GM03348 (cell line): Measurements from ENCODE around the gene TFPT.

Experiments
- DNase-seq: peaks from one replicate; pipeline ENCODE4 v3.0.0; 2012; ENCODE audit warnings: low spot score

The TFPT gene, protein sequence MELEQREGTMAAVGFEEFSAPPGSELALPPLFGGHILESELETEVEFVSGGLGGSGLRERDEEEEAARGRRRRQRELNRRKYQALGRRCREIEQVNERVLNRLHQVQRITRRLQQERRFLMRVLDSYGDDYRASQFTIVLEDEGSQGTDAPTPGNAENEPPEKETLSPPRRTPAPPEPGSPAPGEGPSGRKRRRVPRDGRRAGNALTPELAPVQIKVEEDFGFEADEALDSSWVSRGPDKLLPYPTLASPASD

DNA sequence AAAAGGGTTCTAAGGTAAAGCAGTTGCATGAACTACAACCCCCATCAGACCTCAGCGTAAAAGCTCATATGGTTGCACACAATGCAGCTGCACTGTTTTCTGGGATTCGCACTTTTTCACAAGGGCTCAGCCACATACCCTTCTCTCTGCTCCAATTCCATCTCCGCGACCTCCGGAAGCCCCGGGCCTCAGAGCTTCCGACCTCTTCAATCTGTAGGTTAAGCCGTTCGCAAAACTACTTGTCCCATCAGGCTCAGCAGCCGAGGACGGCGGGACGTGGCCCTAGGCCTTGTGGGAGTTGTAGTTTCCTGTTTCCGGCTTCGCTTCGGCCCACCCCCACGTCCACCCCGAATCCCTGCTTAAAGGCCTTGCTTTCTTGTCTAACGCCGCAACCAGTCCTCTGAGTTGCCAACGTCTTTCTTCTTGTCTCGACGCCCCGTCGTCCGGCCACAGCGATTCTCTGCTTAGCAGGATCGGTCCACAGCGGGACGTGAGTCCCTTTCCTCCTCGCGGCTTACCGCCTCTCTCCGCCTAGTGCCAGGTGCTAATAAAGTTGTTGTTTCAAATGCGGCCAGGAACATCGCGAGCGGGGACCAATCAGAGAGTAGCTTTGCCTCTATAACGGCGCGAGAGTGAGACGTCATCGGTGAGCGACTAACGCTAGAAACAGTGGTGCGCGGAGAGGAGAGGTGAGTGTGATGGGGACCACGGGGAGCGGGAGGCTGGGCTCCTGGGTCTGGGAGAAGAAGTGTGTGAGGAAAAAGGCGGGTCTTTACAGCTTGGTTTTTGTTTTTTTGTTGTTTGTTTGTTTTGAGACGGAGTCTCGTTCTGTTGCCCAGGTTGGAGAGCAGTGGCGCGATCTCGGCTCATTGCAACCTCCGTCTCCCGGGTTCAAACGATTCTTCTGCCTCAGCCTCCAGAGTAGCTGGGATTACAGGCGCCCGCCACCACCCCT lies at the start of gene TFPT, which contains the start of gene PRPF31:
Gene TFPT, minus strand, starts transcription at position 549 of the 955 bp plus-strand sequence. Its CDS starts 388 bp downstream, at position 161.
Gene PRPF31, plus strand, starts transcription at position 646 of the 955 bp plus-strand sequence. CDS start 2,525 bp downstream, outside the sequence.
- DNase-seq, result peak; percentile 97

DNA sequence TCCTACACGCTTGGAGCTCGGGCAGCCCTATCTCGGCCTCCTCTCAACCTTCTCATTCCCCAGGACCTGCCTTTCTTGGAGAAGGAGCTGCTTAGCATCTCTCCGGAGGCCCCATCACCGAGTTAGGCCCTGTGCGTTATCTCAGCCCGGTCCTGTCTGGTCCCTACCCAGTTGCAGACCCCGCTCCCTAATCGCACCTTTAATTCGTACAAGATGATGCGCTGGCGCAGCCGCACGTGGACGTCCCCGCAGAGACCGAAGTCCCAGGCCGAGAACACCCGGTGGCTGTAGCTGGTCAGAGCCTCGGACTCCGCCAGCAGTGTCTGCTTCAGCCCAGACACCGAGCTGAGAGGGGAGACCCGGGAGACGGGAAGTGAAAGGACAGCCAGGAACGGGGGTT lies 49.8 kb upstream of the TFPT start:
- DNase-seq, result no peak

DNA sequence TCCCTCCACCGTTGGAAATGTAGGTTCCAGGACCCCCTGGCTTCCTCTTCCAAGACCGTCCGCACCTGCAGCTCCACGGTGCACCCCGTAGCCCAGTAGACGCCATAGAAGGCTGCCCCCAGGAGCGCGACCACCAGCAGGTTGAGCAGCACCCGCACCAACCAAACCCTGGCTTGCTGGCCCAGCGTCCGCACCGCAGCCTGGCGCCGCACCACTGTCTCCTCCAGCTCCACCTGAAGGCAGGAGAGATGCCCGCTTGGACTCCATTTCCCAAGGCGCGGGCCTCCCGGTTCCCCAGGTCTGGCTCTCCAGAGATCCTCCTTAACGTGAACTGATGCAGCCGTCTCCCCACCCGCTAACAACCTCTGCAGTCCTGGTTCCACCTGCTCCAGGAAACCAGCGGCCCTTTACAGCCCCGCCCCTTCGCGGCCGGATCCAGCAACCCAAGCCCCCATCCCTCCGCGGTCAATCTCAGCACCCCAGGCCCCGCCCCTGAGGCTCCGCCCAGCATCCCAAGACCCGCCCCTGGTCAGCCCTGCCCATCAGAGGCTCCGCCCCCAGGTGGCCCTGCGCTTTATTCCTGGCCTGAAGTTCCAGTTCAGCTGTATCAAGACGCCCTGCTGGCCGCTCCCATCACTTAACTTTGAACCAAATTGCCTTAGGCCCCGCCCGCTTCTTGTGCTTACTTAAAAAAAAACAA lies 49.1 kb upstream of the TFPT start:
- peak; percentile 63 for DNase-seq

DNA sequence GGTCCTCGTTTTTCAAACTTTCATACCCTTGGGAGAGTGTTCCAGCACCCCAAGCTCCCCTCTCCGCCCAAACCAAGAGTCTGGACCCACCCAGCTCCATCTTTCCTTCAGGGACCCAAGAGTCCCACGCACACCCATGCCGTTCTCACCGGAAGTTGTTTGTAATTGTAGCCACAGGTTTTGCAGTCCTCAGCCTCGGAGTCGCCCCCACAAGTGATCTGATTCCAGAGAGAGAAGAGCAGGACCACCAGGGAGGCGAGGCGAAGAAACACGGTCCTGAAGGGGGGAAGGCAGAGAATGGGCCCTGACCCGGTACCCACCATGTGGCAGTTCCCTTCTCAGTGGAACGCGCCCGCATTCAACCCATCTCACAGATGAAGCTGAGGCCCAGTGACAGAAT lies 47.4 kb upstream of the TFPT start:
- DNase-seq, result no peak

DNA sequence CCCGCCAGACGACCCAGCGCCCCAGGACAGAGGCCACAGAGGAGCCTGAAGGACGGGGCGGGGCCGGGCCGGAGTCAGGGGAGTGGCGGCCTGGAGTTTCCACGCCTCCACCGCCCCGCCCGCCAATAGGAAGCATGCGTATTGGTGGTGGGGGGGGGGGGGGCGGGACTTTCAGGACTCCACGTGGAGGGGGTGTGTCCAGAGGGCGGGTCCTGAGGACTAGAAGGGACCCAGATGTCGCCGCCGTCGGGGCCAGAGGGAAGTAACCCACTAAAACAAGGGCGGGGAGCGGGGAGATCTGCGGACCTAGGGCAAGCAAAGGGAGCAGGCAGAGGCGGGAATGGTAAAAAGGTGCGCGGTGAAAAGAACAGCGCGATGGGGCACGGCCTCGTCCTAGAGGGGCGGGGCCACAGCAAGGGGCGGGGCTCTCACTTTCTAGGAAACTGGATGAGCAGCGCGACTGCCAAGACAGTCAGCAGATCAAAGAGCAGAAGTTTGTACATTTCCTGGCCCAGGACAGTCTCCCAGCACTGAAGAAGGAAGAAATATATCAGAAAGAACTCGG lies 46.9 kb upstream of the TFPT start:
- DNase-seq, result peak; percentile 91

DNA sequence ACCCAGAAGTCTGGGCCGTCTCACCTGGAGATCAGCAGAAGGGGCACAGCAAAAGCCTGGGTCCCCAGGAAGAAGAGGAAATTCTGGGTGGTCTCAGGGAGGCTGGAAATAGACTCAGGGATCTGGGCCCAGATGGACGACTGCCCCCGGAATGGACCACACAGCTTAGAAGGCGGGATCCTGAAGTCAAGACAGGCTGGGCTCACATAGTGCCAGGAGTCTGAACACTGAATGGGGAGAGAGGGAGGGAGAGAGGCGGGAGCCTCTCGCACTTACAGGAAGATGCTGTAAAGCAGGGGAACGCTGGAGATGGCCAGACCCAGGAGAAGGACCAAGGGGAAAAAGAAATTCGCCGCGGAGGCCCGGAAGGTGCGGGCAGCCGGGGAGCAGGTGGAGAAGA lies 45.4 kb upstream of the TFPT start:
- no peak for DNase-seq

DNA sequence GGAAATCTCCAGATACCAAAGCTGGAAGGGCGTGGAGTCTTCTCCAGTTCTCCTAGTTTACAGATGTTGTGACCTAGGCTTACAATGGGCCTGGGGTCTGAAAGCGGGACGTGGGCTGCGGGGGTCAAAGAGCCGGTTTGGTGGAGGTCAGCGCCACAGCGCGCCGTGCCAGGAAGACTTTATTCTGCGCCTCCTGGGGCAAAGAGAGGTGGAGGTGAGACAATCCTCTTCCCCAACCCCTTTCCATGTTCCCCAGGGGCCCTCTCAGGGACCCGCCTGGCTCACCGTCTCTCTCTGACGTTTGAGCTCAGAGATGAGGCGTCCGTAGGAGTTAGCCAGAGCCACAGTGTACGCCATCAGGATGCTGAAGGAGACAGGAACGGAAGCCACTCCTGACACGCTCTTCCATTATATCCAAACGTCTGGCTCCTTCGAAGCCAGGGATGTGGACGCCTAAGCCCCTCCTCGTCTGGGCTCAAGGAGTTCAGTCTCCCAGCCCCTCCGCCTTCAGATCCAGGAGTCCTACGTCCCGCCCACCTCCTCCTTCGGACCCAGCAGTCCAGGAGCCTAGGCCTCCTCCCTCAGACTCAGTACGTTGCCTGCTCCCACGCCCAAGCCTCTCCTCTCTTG lies 44.8 kb upstream of the TFPT start:
- peak; percentile 11 for DNase-seq

DNA sequence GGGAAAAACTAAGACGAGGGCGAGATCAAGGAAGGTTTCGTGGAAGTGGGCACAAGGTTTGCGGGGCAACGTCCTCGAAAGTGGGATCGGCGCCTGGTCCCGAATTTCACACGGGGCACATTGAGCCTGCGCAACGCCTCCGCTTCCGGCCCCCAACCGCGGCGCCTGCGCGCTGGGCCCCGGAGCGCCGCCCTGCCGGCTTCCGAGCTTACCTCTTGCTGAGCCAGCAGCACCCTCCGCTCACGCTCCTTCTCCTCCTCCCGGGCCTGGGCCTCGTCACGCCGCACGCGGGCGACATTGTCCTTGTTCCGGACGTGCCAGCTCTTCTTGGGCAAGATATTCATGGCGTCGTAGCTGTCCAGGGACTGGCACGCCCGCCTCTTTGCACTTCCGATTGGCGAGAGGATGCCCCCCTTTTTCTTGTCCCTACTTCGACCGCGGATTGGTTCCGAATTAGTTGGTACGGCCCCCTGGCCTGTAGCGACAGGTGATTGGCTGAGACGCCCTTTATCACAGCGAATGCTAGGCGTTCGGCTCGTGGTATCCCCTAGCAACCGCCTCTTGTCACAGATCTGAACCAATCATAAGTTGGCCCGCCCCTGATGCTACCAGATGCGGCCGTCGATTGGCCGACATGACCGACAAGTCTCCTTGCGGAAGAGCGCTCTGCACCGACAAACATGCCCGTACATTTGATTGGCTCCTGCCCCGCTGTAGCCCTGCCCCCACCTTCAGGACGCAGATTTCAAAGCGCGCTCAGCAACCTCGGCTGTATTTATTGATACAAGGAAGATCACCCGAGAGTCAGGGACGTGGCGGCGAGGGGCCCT lies 44.1 kb upstream of the TFPT start, which contains the start of gene LENG1:
Gene LENG1, minus strand, starts transcription at position 370 of the 830 bp plus-strand sequence. Its CDS starts 26 bp downstream, at position 344.
- peak; percentile 98 for DNase-seq

DNA sequence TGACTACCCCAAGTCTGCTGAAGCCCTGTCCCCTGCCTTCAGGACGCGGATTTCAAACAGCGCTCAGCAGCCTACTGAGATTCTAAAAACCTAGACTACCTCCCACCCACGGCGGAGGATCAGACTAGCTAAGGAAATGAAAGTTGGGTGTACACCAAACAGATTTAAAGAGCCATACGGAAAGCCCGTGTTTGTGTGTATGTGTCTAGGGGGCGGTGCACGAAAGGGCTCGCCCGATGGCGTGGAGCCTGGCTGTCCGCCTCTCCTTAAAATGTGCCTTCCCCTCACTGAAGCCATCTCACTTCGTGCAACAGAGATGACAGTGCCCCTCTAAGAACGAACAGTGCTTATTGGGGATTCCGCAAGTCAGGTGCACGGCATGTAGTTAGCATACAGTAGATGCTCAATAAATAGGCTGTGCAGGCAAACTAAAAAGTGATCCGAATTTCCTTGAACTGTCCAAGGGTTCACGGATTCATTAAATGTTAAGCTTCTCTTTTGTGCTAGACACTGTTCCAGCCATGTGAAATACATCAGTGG lies 43.4 kb upstream of the TFPT start:
- DNase-seq, result peak; percentile 47

DNA sequence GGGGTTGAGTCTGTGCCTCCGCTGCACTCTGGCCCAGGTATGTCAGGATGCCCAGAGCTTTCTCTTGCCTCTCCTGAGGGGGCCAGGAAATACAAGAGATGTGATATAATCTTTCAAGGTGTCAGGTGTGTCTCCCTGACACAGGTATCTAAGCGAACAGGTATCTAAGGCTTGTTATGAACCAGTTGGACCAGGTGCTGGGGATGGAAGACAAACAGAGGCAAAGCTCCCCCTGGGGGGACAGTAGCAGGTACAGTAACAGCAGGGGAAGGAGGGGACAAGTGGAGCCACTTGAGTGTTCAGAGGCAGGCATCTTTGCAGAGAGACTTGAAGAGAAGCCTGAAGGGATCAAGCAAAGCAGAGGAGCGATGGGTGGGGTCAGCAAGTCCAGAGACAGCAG lies 41.5 kb upstream of the TFPT start:
- no peak for DNase-seq

DNA sequence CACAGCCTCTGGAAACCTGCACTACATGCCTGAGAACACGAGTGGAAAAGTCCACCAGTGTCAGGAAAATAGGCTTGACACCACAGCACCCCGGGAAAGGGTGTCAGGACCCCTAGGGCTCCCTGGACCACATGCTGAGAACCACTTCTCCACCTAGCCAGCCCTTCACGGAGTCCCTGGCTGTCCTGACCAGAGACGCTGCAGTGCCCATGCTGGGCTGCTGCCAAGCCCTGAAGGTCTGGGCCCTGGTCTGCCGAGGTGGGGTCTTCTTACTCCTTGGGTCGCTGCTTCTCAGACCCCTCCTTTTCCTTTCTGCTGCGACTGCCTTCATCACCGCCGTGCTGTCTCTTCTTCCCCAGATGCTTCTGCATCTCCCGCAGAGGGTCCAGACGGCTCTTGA lies 41.0 kb upstream of the TFPT start:
- no peak for DNase-seq

DNA sequence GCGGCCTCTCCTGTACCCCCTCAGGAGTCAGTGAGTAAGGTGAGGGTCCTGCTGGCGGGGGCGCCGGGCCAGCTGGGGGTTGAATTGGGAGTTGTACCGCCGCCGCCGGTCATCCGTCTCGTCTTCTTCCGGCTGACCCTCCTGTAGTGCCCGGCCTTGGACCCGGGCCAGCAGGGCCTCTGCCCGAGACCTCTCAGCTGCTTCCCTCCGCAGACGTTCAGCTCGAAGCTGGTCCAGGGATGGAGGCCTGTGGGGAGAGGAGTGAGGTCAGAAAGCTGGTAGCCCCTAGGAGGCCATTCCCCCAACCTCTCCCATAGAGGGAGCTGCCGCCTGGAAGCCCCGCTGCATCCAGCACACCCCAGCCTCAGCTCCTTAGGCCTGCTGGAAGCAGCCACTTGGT lies 40.2 kb upstream of the TFPT start:
- no peak for DNase-seq

DNA sequence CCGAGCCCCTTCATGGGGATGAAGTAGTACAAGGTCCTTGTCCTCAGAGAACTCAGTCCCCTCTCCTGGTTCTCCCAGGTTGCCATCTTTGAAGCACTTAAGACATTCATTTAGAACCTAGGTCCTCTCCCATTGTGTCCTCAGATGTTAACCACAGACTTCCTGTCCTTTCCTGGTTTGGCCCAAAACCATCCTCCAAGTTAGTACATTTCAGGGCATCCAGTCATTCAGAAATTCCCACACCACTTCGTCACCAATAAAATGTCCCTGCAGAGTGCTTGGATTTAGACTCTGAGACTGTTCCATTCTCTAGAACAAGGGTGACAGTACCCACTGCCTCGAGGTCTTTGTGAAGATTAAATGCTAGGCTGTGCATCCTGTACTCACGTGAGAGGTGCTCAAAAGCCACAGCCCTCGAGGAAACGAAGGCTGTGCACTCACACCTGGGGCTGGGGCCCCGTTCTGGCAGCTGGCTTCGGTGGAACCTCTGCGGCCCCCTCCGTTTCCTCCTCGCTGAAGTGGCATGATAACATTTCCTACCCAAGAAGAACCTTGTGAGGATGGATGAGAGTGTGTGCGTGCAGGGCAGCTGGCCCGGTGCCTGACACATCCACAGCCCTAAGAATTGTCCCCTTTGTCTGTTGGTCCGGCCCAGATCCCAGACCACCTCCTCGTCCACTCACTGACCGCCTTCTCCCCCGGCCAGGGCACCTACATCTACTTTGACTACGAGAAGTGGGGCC lies 39.3 kb upstream of the TFPT start:
- DNase-seq, result peak; percentile 27

DNA sequence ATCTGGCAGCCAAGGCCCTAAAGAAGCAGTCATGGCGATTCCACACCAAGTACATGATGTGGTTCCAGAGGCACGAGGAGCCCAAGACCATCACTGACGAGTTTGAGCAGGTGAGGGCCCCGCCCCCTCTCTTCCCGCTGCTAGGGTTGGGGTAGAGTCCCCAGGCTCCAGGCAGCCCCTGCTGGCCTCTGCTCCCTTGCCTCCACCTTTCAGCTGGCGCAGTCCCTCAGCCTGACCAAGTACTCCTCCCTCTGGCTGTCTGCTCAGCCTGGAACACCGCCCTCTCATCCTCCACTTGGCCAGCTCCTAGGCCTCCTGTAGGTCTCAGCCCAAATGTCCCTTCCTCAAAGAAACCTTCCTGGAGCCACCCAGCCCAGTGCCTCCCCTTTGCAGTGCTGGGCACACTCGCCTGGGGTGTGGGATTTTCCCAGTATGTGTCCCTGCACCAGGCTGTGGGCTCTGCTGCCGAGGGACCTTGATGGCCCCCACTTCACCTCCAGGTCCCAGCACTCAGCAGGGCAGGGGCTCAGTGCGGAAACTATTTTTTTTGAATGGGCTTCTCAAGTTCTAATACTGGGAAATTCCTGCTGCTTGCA lies 38.4 kb upstream of the TFPT start:
- no peak for DNase-seq

DNA sequence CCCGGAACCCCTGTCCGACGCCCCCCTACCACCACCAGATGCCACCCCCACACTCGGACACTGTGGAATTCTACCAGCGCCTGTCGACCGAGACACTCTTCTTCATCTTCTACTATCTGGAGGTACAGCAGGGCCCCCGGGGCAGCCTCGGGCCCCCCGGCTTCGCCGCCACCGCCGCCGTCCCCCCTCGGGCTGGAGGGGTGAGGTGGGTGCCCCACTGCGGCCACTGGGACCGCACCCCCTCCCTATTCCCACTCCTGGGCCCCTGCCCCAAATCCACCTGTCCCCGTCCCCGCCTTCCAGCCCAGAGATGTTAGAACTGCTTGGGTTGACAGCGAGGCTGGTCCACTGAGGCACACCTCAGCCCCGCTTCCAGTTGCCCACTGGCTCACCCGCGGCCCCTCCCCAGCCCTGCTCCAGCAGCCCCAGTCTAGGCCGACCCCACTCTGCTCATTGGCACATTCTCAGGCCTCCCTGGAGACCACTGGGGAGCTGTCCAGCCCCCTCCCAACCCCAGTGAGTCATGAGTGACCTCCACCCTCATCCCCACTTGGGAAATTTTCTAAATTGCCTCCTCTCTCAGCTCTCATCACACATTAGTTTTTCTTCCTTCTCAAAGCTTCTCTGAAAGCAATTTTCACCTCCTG lies 37.5 kb upstream of the TFPT start:
- no peak for DNase-seq

DNA sequence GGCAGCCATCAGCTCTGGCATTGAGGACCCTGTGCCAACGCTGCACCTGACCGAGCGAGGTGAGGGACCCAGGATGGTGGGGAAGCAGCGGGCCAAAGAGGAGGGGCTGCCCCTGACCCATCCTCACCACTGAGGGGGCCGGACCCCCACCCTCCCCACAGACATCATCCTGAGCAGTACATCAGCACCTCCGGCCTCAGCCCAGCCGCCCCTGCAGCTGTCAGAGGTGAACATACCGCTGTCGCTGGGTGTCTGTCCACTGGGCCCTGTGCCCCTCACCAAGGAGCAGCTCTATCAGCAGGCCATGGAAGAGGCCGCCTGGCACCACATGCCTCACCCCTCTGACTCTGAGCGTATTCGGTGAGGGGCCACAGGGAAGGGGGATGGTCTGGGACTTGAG lies 36.8 kb upstream of the TFPT start:
- DNase-seq, result no peak

DNA sequence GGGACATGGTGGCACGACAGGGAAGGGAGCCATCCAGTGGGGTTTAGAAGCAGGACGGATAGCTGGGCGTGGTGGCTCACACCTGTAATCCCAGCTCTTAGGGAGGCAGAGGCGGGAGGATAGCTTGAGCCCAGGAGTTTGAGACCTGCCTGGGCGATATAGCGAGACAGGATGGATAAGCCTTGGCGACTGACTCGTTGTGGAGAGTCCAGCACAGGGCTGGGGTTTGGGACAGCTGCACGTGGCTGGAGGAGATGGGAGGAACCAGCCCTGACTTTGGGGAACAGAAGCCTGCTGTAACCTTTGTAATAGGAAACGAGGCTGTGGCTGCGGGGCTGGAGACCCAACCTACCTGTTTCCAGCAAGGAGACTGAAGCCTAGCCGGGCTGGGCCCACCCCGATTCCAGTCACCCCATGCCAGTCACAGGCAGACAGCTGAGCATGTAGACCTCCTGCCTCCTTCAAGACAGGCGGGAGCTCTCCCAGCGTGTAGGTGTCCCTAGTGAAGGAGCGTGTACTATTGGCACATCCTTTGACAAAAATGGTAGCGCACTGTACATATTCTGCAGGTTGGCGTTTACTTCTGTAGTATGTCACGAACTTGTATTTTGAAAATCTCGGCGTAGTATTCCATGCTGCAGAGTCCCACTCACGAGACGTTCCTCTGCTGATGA lies 36.0 kb upstream of the TFPT start:
- DNase-seq, result no peak
